ENCODE measurements around the gene AFF4. TPM values are rescaled to one million over a fixed set of nuclear protein-coding genes. Genes with fewer than 3 reads are reported as not detected.
A peak's percentile ranks its signal among the peaks of the same experiment; 100 is the strongest.

Gene AFF4
- total RNA-seq, 2 experiments from 2014 or later = 21.6 to 42.4 TPM

GRCh38 chr5:132832612-132833011 is 130.8 kb downstream of the AFF4 start:
- Histone ChIP-seq H3K36me3 (ENCODE audit: insufficient read depth, low read length) (no peaks in the 10 kb centered on the region), H3K27ac (ENCODE audit: low read depth, low read length, poor library complexity, severe bottlenecking) (no peak overlapping the region), H3K79me2 (ENCODE audit: insufficient read depth, low read depth, low read length) (no peaks in the 10 kb centered on the region), H3K9me2 (ENCODE audit: insufficient read depth, low read length) (no peaks in the 10 kb centered on the region), H3K4me2 (ENCODE audit: low read length) (no peak overlapping the region), H3K9me3 (ENCODE audit: low read length) (no peaks in the 10 kb centered on the region), H2AFZ (ENCODE audit: low read length) (no peak overlapping the region), H4K20me1 (ENCODE audit: insufficient read depth, low read length) (no peaks in the 10 kb centered on the region), H3K4me1 (ENCODE audit: insufficient read depth, low read length, poor library complexity, severe bottlenecking) (peaks cover 5% of the 10 kb centered on the region), H3K4me3 (ENCODE audit: low read depth, low read length, poor library complexity, severe bottlenecking) (no peak overlapping the region)
- CTCF ChIA-PET (ENCODE audit: unreplicated experiment) = interaction anchor here (1.4 kb wide), 1 partner anchor 12 kb away, joined by 4 read pairs; no protein-coding TSS in a partner anchor
- no peak for TF ChIP-seq EZH2phosphoT487 (IDR thresholded peaks at IDR 0.05; ENCODE audit: borderline replicate concordance, low read depth, low read length)
- TF ChIP-seq CTCF (conservative IDR thresholded peaks at IDR 0.05; ENCODE audit: low read length) = no peak
- intact Hi-C loops (cut with micrococcal nuclease; ENCODE audit: unreplicated experiment) = loop anchor here (5.0 to 10.0 kb wide), 2 partner anchors 50 to 462 kb away; no protein-coding TSS in a partner anchor
- POLR2A ChIA-PET = interaction anchor here (0.7 kb wide), 2 partner anchors 319 to 572 kb away, joined by 3 read pairs; no protein-coding TSS in a partner anchor
- BruUV-seq (replicated peaks) = no TSS peak
- no peak for DNase-seq (ENCODE audit: low spot score)

GRCh38 chr5:132831095-132831860 is 132.2 kb downstream of the AFF4 start:
- H3K9me2 ChIP-seq (ENCODE audit: insufficient read depth, low read length) = no peaks in the 10 kb centered on the region
- peak overlapping the region; percentile 60; the same call in 1 of the 2 replicates for H3K4me2 ChIP-seq (ENCODE audit: low read length)
- H3K27ac ChIP-seq (ENCODE audit: low read depth, low read length, poor library complexity, severe bottlenecking) = no peak overlapping the region
- no peak overlapping the region for H2AFZ ChIP-seq (ENCODE audit: low read length)
- CTCF ChIA-PET (ENCODE audit: unreplicated experiment) = interaction anchor here (1.4 kb wide), 1 partner anchor 11 kb away, joined by 4 read pairs; no protein-coding TSS in a partner anchor
- no peak for DNase-seq (ENCODE audit: low spot score)
- H3K4me1 ChIP-seq (ENCODE audit: insufficient read depth, low read length, poor library complexity, severe bottlenecking) = peaks cover 5% of the 10 kb centered on the region
- TF ChIP-seq CTCF (conservative IDR thresholded peaks at IDR 0.05; ENCODE audit: low read length) = no peak
- no peak for TF ChIP-seq EZH2phosphoT487 (IDR thresholded peaks at IDR 0.05; ENCODE audit: borderline replicate concordance, low read depth, low read length)
- no peaks in the 10 kb centered on the region for H3K9me3 ChIP-seq (ENCODE audit: low read length)
- BruUV-seq (replicated peaks) = no TSS peak
- intact Hi-C loops (cut with micrococcal nuclease; ENCODE audit: unreplicated experiment) = loop anchor here (5.0 to 10.0 kb wide), 2 partner anchors 51 to 464 kb away; no protein-coding TSS in a partner anchor
- no peaks in the 10 kb centered on the region for H4K20me1 ChIP-seq (ENCODE audit: insufficient read depth, low read length)
- H3K79me2 ChIP-seq (ENCODE audit: insufficient read depth, low read depth, low read length) = no peaks in the 10 kb centered on the region
- no peaks in the 10 kb centered on the region for H3K36me3 ChIP-seq (ENCODE audit: insufficient read depth, low read length)
- POLR2A ChIA-PET = interaction anchor here (0.8 kb wide), 1 partner anchor 11 kb away, joined by 3 read pairs; no protein-coding TSS in a partner anchor
- H3K4me3 ChIP-seq (ENCODE audit: low read depth, low read length, poor library complexity, severe bottlenecking) = peak overlapping the region; percentile 63

Measured in OCI-LY7 (cell line).